Central memory CD4-positive, alpha-beta T cell (primary cell): ENCODE results near the gene TMEM233.

Experiments used
- DNase-seq: peaks from one replicate; pipeline ENCODE4 v3.0.0; 2022
- total RNA-seq, 3 experiments: gene quantifications; one replicate each; lab custom pipeline; 2026; lab: John Stamatoyannopoulos, UW

The TMEM233 gene
- 0 reads per million in 3 experiments for total RNA-seq

GRCh38 chr12:119593578-119594398 is at the start of gene TMEM233:
TSS of gene TMEM233 (plus strand) at chr12:119593774. CDS start at chr12:119593849, 75 bp downstream.
- no peak for DNase-seq

- DNase-seq = peak; percentile 27
These were observed 48.6 kb upstream of the TMEM233 start for GRCh38 chr12:119544765-119545625.

- no peak for DNase-seq
These were observed 47.2 kb upstream of the TMEM233 start for GRCh38 chr12:119546340-119546739.

- DNase-seq = no peak
These were observed 46.6 kb upstream of the TMEM233 start for GRCh38 chr12:119547001-119547400.

DNA sequence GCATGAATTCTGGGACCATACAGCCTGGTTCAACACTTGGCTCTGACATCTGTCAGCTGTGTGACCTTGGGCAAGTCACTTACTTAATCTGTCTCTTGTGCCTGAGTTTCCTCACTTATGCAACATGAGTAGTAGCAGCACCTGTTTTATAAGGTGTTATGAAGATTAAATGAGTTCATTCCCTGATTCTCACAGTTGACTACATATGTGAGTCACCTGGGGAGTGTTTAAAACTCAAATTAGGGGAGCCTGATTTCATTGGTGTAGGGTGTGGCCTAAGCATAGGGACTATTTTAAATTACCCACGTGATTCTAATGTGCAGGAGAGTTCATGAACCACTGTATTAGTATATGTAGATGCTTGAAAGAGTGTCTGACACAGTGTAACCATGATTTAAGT is 36.7 kb upstream of the TMEM233 start:
- DNase-seq = no peak

DNA sequence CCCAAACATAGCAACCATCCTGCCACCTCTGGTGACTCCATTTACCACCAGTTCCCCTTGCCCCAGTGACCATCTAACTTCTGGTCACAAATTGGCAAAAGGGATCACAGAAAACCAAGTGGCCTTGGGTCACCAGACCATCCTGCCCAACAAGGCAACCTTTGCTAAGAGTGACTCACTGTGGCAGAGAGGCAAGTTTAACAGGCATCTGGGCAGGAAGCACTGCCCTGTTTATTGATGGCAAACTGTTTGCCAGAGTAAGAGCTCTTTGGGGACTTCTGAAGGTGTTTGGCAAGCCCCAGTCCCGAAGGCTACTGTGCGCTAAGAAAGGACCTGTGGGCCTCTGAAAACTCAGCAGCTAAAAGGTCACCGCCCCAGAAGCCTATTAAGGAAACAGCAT is 28.2 kb upstream of the TMEM233 start:
- no peak for DNase-seq

GRCh38 chr12:119570771-119571170 is 22.8 kb upstream of the TMEM233 start:
- DNase-seq = no peak

DNA sequence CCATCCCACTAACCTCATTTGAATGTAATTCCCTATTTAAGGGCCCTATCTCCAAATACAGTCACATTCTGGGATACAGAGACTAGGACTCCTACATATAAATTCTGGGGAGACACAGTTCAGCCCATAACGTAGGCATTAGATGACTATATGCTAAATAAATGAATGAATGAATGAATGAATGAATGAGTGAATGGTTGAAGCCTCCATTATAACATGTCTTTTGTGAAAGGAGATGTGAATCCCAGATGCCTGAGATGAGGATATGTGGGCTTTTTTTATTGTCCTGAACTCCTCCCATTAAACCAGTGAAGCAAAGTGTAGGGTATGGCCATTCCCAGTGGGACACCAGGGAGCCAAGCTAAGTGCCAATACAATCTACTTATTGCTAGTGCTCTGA is 20.5 kb upstream of the TMEM233 start:
- DNase-seq = no peak

DNA sequence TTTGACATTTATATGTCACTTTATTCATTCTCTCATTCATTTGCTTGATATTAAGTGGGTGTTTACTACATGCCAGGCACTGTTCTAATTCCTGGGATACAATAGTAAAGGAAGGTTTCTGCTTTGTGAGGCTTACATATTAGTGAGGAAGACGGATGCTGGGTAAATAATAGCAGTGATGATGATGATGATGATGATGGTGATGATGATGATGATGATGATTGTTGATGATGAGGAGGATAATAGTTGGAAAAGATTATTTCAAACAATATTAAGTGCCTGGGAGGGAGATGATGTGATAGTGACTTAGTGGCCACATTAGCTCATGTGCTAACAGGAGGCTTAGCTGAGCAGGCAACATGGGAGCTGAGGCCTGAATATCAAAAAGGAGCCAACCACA is 19.3 kb upstream of the TMEM233 start:
- no peak for DNase-seq

- DNase-seq = no peak
These were observed 17.3 kb upstream of the TMEM233 start for GRCh38 chr12:119576118-119576810.

GRCh38 chr12:119576915-119577314 is 16.7 kb upstream of the TMEM233 start:
- no peak for DNase-seq

- no peak for DNase-seq
These were observed 15.5 kb upstream of the TMEM233 start for GRCh38 chr12:119578112-119578511.

- DNase-seq = no peak
These were observed 4.5 kb upstream of the TMEM233 start for GRCh38 chr12:119589097-119589496.

DNA sequence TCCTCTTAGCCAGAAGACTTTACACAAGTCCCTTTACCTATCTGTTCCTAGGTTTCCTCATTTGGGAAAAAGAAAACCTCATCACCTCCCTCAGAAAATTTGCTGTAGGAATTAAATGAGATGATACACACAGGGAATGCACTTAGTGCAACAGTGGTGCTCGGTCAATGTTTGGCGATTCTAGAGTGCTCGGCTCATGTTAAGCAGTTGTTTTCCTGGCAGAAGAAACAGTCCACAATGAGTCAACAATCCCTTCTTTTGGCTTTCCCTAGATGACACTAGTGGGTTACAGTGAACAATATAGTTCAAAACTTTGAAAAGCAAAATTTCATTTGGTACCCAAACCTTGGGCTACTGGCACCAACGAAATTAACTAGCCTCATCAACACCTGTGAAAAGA is 3.9 kb upstream of the TMEM233 start:
- no peak for DNase-seq

GRCh38 chr12:119592232-119592631 is 1.3 kb upstream of the TMEM233 start:
- DNase-seq = no peak

- DNase-seq = no peak
These were observed 791 bp downstream of the TMEM233 start for GRCh38 chr12:119594399-119594730.

DNA sequence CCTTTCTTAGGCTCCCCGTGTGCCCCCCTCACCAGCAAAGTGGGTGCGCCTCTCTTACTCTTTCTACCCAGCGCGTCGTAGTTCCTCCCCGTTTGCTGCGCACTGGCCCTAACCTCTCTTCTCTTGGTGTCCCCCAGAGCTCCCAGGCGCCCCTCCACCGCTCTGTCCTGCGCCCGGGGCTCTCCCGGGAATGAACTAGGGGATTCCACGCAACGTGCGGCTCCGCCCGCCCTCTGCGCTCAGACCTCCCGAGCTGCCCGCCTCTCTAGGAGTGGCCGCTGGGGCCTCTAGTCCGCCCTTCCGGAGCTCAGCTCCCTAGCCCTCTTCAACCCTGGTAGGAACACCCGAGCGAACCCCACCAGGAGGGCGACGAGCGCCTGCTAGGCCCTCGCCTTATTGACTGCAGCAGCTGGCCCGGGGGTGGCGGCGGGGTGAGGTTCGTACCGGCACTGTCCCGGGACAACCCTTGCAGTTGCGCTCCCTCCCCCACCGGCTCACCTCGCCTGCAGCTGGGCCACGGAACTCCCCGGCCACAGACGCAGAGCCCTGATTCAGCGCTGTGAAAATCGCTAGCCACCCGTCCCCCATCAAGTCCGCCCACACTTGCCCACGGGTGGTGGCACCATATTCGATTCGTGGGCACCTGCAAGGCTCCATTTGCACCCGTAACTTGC is 1.3 kb downstream of the TMEM233 start:
- DNase-seq = no peak

DNA sequence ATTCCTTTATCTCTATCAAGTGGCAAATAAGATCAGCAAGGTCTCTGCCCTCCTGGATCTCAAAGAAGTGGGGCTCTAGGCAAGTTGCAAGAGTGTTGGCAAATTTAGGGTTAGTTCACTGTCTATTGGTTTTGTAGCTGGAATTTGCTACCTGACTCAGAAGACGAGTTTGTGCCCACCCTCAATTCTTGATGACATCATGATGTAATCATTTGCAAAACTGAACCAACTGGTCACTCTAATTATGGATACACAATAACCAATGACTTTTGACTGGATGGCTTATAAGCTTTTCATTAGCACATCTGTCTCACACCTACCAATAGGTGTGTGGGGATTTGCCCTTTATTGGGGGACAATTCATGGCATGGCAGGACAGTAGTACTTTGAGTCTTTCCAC is 4.6 kb downstream of the TMEM233 start:
- no peak for DNase-seq

- no peak for DNase-seq
These were observed 8.5 kb downstream of the TMEM233 start for GRCh38 chr12:119601877-119602733.

GRCh38 chr12:119602734-119603094 is 9.1 kb downstream of the TMEM233 start:
- no peak for DNase-seq

DNA sequence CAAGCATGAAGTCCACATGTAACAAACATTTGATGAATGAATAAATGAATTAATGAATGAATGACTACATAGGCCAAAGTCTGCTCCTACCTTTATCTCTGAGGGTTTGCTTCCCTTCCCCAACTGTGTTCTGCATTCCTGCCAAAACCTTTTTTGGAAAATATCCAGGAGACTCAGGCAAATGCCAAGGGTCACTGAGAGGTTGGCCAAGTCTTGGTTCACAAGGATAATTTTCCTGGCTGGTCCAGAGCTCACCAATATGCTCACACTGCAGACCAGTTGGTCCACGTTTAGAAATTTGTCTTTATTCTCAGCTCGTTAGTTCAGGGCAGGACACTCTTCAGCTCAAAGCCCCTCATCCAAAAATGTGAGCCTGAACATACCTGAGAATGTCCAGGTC is 10.2 kb downstream of the TMEM233 start:
- no peak for DNase-seq

DNA sequence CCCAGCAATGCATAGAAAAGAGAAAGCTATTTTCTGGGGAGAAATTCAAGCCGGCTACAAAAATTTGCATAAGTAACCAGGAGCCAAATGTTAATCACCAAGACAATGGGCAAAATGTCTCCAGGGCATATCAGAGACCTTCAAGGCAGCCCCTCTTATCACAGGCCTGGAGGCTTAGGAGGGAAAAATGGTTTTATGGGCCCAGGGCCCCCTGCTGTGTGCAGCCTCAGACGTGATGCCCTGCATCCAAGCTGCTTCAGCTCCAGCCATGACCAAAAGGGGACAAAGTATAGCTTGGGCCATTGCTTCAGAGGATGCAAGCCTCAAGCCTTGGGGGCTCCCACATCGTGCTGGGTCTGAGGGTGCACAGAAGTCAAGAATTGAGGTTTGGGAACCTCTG is 15.8 kb downstream of the TMEM233 start:
- DNase-seq = no peak
